Osteocyte (in vitro differentiated cells): ENCODE results near the gene BEX4. TPM values are rescaled to one million over a fixed set of nuclear protein-coding genes. Genes with fewer than 3 reads are reported as not detected.

Experiments
- DNase-seq: peaks from one replicate; pipeline ENCODE4 v3.0.0; 2021; ENCODE audit warnings: mixed read lengths; ENCODE audit not compliant: unreplicated experiment; ENCODE audit errors: extremely low spot score
- H3K27ac Mint-ChIP-seq: one replicate; pipeline ENCODE4 v1.8.0; 2021; ENCODE audit warnings: mild to moderate bottlenecking, mixed read lengths; ENCODE audit not compliant: unreplicated experiment
- H3K27me3 Mint-ChIP-seq: one replicate; pipeline ENCODE4 v1.8.0; 2021; ENCODE audit warnings: mixed read lengths; ENCODE audit not compliant: unreplicated experiment
- H3K36me3 Mint-ChIP-seq: one replicate; pipeline ENCODE4 v1.8.0; 2021; ENCODE audit warnings: mixed read lengths; ENCODE audit not compliant: unreplicated experiment
- H3K4me1 Mint-ChIP-seq: one replicate; pipeline ENCODE4 v1.8.0; 2021; ENCODE audit warnings: mixed read lengths; ENCODE audit not compliant: unreplicated experiment
- H3K4me3 Mint-ChIP-seq: one replicate; pipeline ENCODE4 v1.8.0; 2021; ENCODE audit warnings: mild to moderate bottlenecking, moderate library complexity, mixed read lengths; ENCODE audit not compliant: unreplicated experiment
- H3K9me3 Mint-ChIP-seq: one replicate; pipeline ENCODE4 v1.8.0; 2021; ENCODE audit warnings: mixed read lengths; ENCODE audit not compliant: unreplicated experiment
- total RNA-seq: library from RNA; stranded (reverse); gene quantifications from 2 replicates; pipeline ENCODE4 v1.2.1, GENCODE V29; 2021
- TF ChIP-seq, protein P1 (sequence below): fragments of 200-600 bp; sonication (generic); IDR thresholded peaks from 2 replicates; pipeline ENCODE4 v1.5.0; 2021; ENCODE audit warnings: antibody characterized with exemption, mild to moderate bottlenecking, moderate library complexity

The BEX4 gene
- total RNA-seq, 1 donor from 2014 or later = 51.9 TPM

DNA sequence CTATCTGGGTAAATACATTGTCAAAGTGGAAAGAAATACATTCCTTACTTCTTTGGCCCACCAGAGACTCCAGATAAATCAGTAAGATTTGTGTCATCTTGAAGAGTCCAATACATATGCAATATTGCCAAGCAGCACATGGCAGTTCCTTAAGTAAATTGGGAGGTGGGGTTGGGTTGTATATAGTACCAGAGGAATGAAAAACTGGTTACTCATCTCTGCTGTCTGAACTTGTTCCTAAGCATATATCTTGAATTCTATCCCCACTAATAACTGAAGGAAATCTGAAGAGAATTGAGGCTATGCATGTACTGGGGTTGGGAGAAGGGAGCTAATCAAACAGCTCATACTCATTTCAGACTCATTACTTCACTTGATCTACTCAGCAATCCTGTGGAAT is 25.2 kb downstream of the BEX4 start:
- Mint-ChIP-seq H3K4me3 (no peak overlapping the region), H3K27ac (no peak overlapping the region), H3K36me3 (no peaks in the 10 kb centered on the region), H3K9me3 (peaks cover 5% of the 10 kb centered on the region), H3K4me1 (no peaks in the 10 kb centered on the region), H3K27me3 (peaks cover 17% of the 10 kb centered on the region)
- TF ChIP-seq, protein P1, sequence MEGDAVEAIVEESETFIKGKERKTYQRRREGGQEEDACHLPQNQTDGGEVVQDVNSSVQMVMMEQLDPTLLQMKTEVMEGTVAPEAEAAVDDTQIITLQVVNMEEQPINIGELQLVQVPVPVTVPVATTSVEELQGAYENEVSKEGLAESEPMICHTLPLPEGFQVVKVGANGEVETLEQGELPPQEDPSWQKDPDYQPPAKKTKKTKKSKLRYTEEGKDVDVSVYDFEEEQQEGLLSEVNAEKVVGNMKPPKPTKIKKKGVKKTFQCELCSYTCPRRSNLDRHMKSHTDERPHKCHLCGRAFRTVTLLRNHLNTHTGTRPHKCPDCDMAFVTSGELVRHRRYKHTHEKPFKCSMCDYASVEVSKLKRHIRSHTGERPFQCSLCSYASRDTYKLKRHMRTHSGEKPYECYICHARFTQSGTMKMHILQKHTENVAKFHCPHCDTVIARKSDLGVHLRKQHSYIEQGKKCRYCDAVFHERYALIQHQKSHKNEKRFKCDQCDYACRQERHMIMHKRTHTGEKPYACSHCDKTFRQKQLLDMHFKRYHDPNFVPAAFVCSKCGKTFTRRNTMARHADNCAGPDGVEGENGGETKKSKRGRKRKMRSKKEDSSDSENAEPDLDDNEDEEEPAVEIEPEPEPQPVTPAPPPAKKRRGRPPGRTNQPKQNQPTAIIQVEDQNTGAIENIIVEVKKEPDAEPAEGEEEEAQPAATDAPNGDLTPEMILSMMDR = no peak
- no peak for DNase-seq

DNA sequence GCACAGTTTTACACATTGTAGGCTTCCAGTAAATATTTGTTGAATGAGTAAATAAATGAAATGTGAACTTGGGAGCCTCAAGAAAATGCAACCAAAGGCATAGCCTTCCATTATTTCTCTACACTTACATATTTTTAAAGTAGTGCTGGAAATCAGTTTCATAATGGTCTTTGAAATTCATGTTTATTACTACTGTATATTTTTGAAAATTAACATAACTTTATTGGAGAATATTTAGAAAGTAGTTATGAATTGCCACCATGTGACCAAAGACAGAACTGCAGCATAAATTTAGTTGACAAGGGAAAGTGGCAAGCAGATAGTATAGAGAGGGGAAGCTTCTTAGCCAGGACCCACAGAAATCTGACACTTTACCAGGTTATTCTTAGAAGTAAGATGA is 33.6 kb downstream of the BEX4 start:
- no peak for DNase-seq
- H3K4me3 Mint-ChIP-seq = no peak overlapping the region
- no peak overlapping the region for H3K27ac Mint-ChIP-seq
- H3K4me1 Mint-ChIP-seq = peaks cover under 1% of the 10 kb centered on the region
- H3K27me3 Mint-ChIP-seq = peaks cover 12% of the 10 kb centered on the region
- TF ChIP-seq, protein P1 = peak; percentile 53
- no peaks in the 10 kb centered on the region for H3K9me3 Mint-ChIP-seq
- no peaks in the 10 kb centered on the region for H3K36me3 Mint-ChIP-seq

DNA sequence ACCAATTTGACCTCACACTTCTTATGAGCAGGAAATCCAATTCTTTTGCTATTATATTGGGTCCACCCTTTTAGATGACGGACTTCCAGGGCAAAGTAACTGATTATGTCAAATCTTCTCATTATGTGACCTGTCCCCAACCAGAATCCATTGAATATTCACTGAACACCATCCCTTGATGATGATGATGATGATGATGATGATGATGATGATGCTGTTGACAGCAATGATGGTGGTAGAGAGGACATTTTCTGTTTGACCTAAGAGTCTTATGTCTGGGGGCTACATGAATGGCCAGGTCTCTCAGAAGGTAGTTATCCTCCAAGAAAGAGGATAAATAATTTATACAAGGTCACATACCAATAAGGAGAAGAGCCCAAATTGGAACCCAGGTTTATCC is 34.9 kb downstream of the BEX4 start:
- H3K27me3 Mint-ChIP-seq = peaks cover 12% of the 10 kb centered on the region
- peaks cover 8% of the 10 kb centered on the region for H3K4me1 Mint-ChIP-seq
- DNase-seq = no peak
- H3K9me3 Mint-ChIP-seq = no peaks in the 10 kb centered on the region
- H3K36me3 Mint-ChIP-seq = no peaks in the 10 kb centered on the region
- H3K4me3 Mint-ChIP-seq = no peak overlapping the region
- TF ChIP-seq, protein P1 = no peak
- no peak overlapping the region for H3K27ac Mint-ChIP-seq

DNA sequence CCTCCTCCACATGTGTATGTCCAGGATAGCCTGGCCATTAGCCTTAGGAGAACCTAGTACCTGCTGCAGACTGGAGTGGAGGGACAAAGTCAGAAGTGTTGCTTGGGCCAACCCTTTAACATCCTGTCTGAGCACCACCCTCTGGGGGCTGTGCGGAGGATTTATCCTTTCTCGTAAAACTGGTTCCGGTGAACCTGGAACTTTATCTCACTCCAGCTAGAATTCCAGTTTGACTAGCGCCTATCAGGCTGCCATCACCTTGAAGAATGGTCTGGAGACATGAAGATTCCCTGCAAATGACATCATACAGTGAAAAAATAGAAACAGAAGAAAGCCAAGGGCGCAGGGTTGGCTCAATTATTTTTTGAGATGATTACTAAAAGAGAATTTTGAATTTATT is 36.1 kb downstream of the BEX4 start:
- Mint-ChIP-seq H3K27me3 (peaks cover 4% of the 10 kb centered on the region), H3K4me3 (no peak overlapping the region), H3K4me1 (peaks cover 9% of the 10 kb centered on the region), H3K27ac (no peak overlapping the region), H3K9me3 (no peaks in the 10 kb centered on the region), H3K36me3 (no peaks in the 10 kb centered on the region)
- DNase-seq = no peak
- TF ChIP-seq, protein P1 = no peak

DNA sequence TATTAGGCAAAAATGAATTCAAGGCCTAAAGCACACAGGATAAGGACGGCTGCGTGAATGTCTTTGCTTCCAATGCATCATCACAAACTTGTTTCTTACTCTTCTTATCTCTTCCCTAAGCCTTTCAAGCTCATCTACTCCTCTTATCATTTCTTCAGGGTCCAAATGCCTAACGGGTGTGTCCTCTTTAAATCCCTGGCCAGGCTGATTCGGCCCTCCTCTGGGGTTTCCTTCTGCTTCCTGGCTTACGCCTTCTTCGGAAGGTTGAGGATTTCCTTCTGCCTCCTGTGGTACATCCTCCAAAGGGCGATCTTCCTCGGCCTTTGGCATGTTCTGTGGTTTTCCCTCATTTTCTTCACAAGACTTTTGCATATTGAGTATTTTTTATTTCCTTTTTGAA is 38.7 kb downstream of the BEX4 start:
- Mint-ChIP-seq H3K27me3 (no peaks in the 10 kb centered on the region), H3K4me1 (peaks cover 9% of the 10 kb centered on the region), H3K36me3 (no peaks in the 10 kb centered on the region), H3K4me3 (peak overlapping the region; percentile 85), H3K9me3 (no peaks in the 10 kb centered on the region), H3K27ac (peak overlapping the region; percentile 90)
- TF ChIP-seq, protein P1 = no peak
- no peak for DNase-seq
